PC-3 (cell line): ENCODE measurements around the gene IQCC. TPM values are rescaled to one million over a fixed set of nuclear protein-coding genes. Genes with fewer than 3 reads are reported as not detected.
A peak's percentile ranks its signal among the peaks of the same experiment; 100 is the strongest.

Experiments
- ATAC-seq: fragments of 200-7000 bp; cut with Tn5 transposase; 2 replicates; pipeline ENCODE4 v1.9.1; 2020; ENCODE audit warnings: mild to moderate bottlenecking, moderate library complexity
- BruUV-seq: library from RNA; stranded (reverse); fragments of 400-500 nt; replicated peaks from 2 replicates; lab custom pipeline; 2021; lab: Mats Ljungman, UMichigan
- CTCF ChIA-PET: fragments of 300-600 bp; sonication (Branson Sonifier 250); formaldehyde crosslinking; loops from one replicate; lab custom pipeline; 2022; ENCODE audit warnings: antibody characterized with exemption; lab: Charles Lee
- POLR2A ChIA-PET: fragments of 300-600 bp; sonication (Branson Sonifier 250); formaldehyde crosslinking; loops from one replicate; lab custom pipeline; 2022; ENCODE audit warnings: antibody characterized with exemption; ENCODE audit not compliant: unreplicated experiment; lab: Charles Lee
- DNase-seq: peaks from one replicate; pipeline ENCODE4 v3.0.0-alpha.2; 2015
- H2AFZ ChIP-seq: fragments of 300-600 bp; sonication (generic); 2 replicates; pipeline ENCODE4 v1.6.0; 2016; ENCODE audit warnings: antibody characterized with exemption, low read length
- H3F3A ChIP-seq: fragments of 300-600 bp; sonication (generic); one replicate; pipeline ENCODE4 v1.6.0; 2017; ENCODE audit warnings: antibody characterized with exemption, low read length, control low read depth, mild to moderate bottlenecking; ENCODE audit not compliant: unreplicated experiment
- H3K27ac ChIP-seq: fragments of 300-600 bp; sonication (generic); 2 replicates; pipeline ENCODE4 v1.5.1; 2016; ENCODE audit warnings: mild to moderate bottlenecking, low read length
- H3K27me3 ChIP-seq: fragments of 300-600 bp; sonication (generic); 2 replicates; pipeline ENCODE4 v1.6.1; 2016; ENCODE audit warnings: low read length, mixed read lengths
- H3K36me3 ChIP-seq: fragments of 300-600 bp; sonication (generic); 2 replicates; pipeline ENCODE4 v1.6.1; 2016; ENCODE audit warnings: low read depth, mixed run types, low read length, mixed read lengths
- H3K4me1 ChIP-seq: fragments of 300-600 bp; sonication (generic); 2 replicates; pipeline ENCODE4 v1.5.1; 2016; ENCODE audit warnings: low read length; ENCODE audit not compliant: insufficient read depth
- H3K4me2 ChIP-seq: fragments of 300-600 bp; sonication (generic); 2 replicates; pipeline ENCODE4 v1.6.0; 2016; ENCODE audit warnings: low read length
- H3K4me3 ChIP-seq: fragments of 300-600 bp; sonication (generic); 2 replicates; pipeline ENCODE4 v1.5.1; 2016; ENCODE audit warnings: mild to moderate bottlenecking, low read length, mixed read lengths
- H3K79me2 ChIP-seq: fragments of 300-600 bp; sonication (generic); 2 replicates; pipeline ENCODE4 v1.6.1; 2017; ENCODE audit warnings: low read length, mixed read lengths
- H3K9ac ChIP-seq: fragments of 300-600 bp; sonication (generic); 2 replicates; pipeline ENCODE4 v1.6.0; 2016; ENCODE audit warnings: mild to moderate bottlenecking, low read length
- H3K9me2 ChIP-seq: fragments of 300-600 bp; sonication (generic); replicated peaks from 2 replicates; pipeline ENCODE4 v1.6.1; 2016; ENCODE audit warnings: mixed run types, low read length, mixed read lengths
- H3K9me3 ChIP-seq: fragments of 300-600 bp; sonication (generic); 2 replicates; pipeline ENCODE4 v1.6.1; 2016; ENCODE audit warnings: low read length, mixed read lengths
- H4K20me1 ChIP-seq: fragments of 300-600 bp; sonication (generic); 2 replicates; pipeline ENCODE4 v1.6.1; 2016; ENCODE audit warnings: low read length, mixed read lengths
- CTCF ChIP-seq: fragments of 300-600 bp; sonication (generic); conservative IDR thresholded peaks from 2 replicates; pipeline ENCODE4 v1.5.1; 2017; ENCODE audit warnings: antibody characterized with exemption, low read depth, mild to moderate bottlenecking, low read length
- EZH2 ChIP-seq: fragments of 300-600 bp; sonication (generic); IDR thresholded peaks from one replicate; pipeline ENCODE4 v1.6.1; 2017; ENCODE audit warnings: antibody characterized with exemption, mild to moderate bottlenecking, low read length; ENCODE audit not compliant: unreplicated experiment
- EZH2phosphoT487 ChIP-seq: fragments of 300-600 bp; sonication (generic); IDR thresholded peaks from 2 replicates; pipeline ENCODE4 v1.6.1; 2018; ENCODE audit warnings: mild to moderate bottlenecking, antibody characterized with exemption, low read length, borderline replicate concordance
- intact Hi-C: fragments of 100-400 bp; cut with micrococcal nuclease; formaldehyde crosslinking; loops from 2 replicates; pipeline ENCODE4 v1.9.0; 2023
- total RNA-seq: library from RNA; depleted of rRNA; stranded (reverse); fragments of >200 nt; gene quantifications from 2 replicates; pipeline ENCODE4 v1.2.3, GENCODE V29; 2014

Gene IQCC
- total RNA-seq, 1 experiment from 2014 or later, result 8.5 TPM

- Histone ChIP-seq H3K9me2 (no peaks in the 10 kb centered on the region), H3K4me1 (peaks cover 25% of the 10 kb centered on the region), H3K27me3 (no peaks in the 10 kb centered on the region), H3F3A (peaks cover 6% of the 10 kb centered on the region), H3K27ac (peak overlapping the region; percentile 90; the same call in 1 of the 2 replicates), H2AFZ (no peak overlapping the region), H3K9me3 (no peaks in the 10 kb centered on the region), H4K20me1 (no peaks in the 10 kb centered on the region), H3K4me2 (no peak overlapping the region), H3K4me3 (no peak overlapping the region), H3K9ac (no peak overlapping the region), H3K36me3 (peaks cover 9% of the 10 kb centered on the region), H3K79me2 (no peaks in the 10 kb centered on the region)
- intact Hi-C loops, result no loop called here
- no peak for TF ChIP-seq EZH2phosphoT487
- no peak for TF ChIP-seq CTCF
- TF ChIP-seq EZH2, result no peak
- DNase-seq (no peak), ATAC-seq (peak; percentile 19)
- no TSS peak for BruUV-seq
- CTCF ChIA-PET, result no interaction called here
- POLR2A ChIA-PET, result no interaction called here
Measured at GRCh38 chr1:32234792-32235191, 29.3 kb downstream of the IQCC start.

- H3K79me2 ChIP-seq, result no peaks in the 10 kb centered on the region
- H3K27ac ChIP-seq, result no peak overlapping the region
- BruUV-seq, result no TSS peak
- TF ChIP-seq EZH2 (no peak), EZH2phosphoT487 (no peak), CTCF (no peak)
- H3K4me3 ChIP-seq, result no peak overlapping the region
- no peaks in the 10 kb centered on the region for H4K20me1 ChIP-seq
- H3K9ac ChIP-seq, result no peak overlapping the region
- ChIA-PET CTCF (no interaction called here), POLR2A (no interaction called here)
- H3K4me1 ChIP-seq, result peaks cover 39% of the 10 kb centered on the region
- H2AFZ ChIP-seq, result no peak overlapping the region
- H3K9me3 ChIP-seq, result no peaks in the 10 kb centered on the region
- H3K4me2 ChIP-seq, result no peak overlapping the region
- H3K36me3 ChIP-seq, result no peaks in the 10 kb centered on the region
- DNase-seq, result no peak
- ATAC-seq, result no peak
- intact Hi-C loops, result no loop called here
- no peaks in the 10 kb centered on the region for H3K27me3 ChIP-seq
- H3F3A ChIP-seq, result peaks cover 6% of the 10 kb centered on the region
- H3K9me2 ChIP-seq, result no peaks in the 10 kb centered on the region
Measured at GRCh38 chr1:32239337-32239736, 33.9 kb downstream of the IQCC start.

- H3K27me3 ChIP-seq, result no peaks in the 10 kb centered on the region
- H3K79me2 ChIP-seq, result no peaks in the 10 kb centered on the region
- no peaks in the 10 kb centered on the region for H3K9me3 ChIP-seq
- DNase-seq (no peak), ATAC-seq (no peak)
- no peaks in the 10 kb centered on the region for H3K9me2 ChIP-seq
- intact Hi-C loops, result loop anchor here (2.0 to 5.0 kb wide), 2 partner anchors 53 to 93 kb away; partner anchors contain the start of gene HDAC1
- peak overlapping the region; percentile 81; the same call in 1 of the 2 replicates for H3K4me3 ChIP-seq
- ChIA-PET POLR2A (no interaction called here), CTCF (interaction anchor here (1.7 kb wide), 1 partner anchor 82 kb away, joined by 8 read pairs; no protein-coding TSS in a partner anchor)
- H3K4me2 ChIP-seq, result peak overlapping the region; percentile 95
- H3K36me3 ChIP-seq, result no peaks in the 10 kb centered on the region
- H4K20me1 ChIP-seq, result no peaks in the 10 kb centered on the region
- H3K9ac ChIP-seq, result no peak overlapping the region
- no TSS peak for BruUV-seq
- peaks cover 6% of the 10 kb centered on the region for H3F3A ChIP-seq
- TF ChIP-seq EZH2phosphoT487 (no peak), CTCF (no peak), EZH2 (no peak)
- H2AFZ ChIP-seq, result peak overlapping the region; percentile 82
- H3K27ac ChIP-seq, result no peak overlapping the region
- H3K4me1 ChIP-seq, result peaks cover 35% of the 10 kb centered on the region
Measured at GRCh38 chr1:32239790-32240139, 34.3 kb downstream of the IQCC start.
